ENCODE measurements around the gene HOXD10. TPM values are rescaled to one million over a fixed set of nuclear protein-coding genes. Genes with fewer than 3 reads are reported as not detected.

The HOXD10 gene
- total and polyA plus RNA-seq, 9 of the 15 experiments (the other 6 are each of a cell fraction or from before 2014, with no cell fraction given), result not detected

- WGBS (ENCODE audit: insufficient coverage, low coverage, missing lambda C conversion rate), result 36% methylated on average over 3 of the region's 4 CpGs
- H2AFZ ChIP-seq (ENCODE audit: low read depth, low read length), result no peak overlapping the region
- H4K20me1 ChIP-seq (replicated peaks; ENCODE audit: control insufficient read depth, insufficient read depth, low read length), result 0 out of 2 replicates have a peak, but pooled peaks cover 8% of the 10 kb centered on the region
- intact Hi-C loops (cut with micrococcal nuclease), result loop anchor here (1.0 to 5.0 kb wide), 5 partner anchors 328 to 1019 kb away; no protein-coding TSS in a partner anchor
- no peak for DNase-seq (ENCODE audit: extremely low read depth in 1 of 4, low spot score in 3 of 4)
- H3K9me3 ChIP-seq (replicated peaks; ENCODE audit: control insufficient read depth, insufficient read depth, low read depth, low read length), result no peaks in the 10 kb centered on the region
- H3K4me1 ChIP-seq (replicated peaks in 1 of 2; ENCODE audit: control insufficient read depth in 2 of 2, insufficient read depth in 2 of 2, low read length in 2 of 2), result peaks cover 0 to 29% of the 10 kb centered on the region in 2 experiments; a peak in 2 of 5 replicates
- no peaks in the 10 kb centered on the region for H3K79me2 ChIP-seq (ENCODE audit: control insufficient read depth, insufficient read depth, low read length)
- no TSS peak for BruUV-seq (replicated peaks)
- TF ChIP-seq CBX2 (IDR thresholded peaks at IDR 0.05; ENCODE audit: insufficient read depth, low read length, poor library complexity, severe bottlenecking) (peak; percentile 41), CBX8 (IDR thresholded peaks at IDR 0.05; ENCODE audit: borderline replicate concordance, extremely low read depth, low read depth, low read length, poor library complexity, severe bottlenecking) (peak; percentile 45), RAD51 (IDR thresholded peaks at IDR 0.05; ENCODE audit: borderline replicate concordance, low read depth) (no peak), SIRT6 (IDR thresholded peaks at IDR 0.05; ENCODE audit: low read depth, low read length) (no peak)
- no peak overlapping the region for H3K9ac ChIP-seq (ENCODE audit: insufficient read depth in 1 of 2, low read depth in 2 of 2, low read length in 2 of 2)
- H3K27me3 ChIP-seq (ENCODE audit: control insufficient read depth in 2 of 2, insufficient read depth in 2 of 2, low read length in 2 of 2), result peaks cover 59 to 69% of the 10 kb centered on the region in 2 experiments
- POLR2A ChIA-PET, result no interaction called here
- no peak overlapping the region for H3K27ac ChIP-seq (ENCODE audit: extremely low read depth, low read depth, low read length)
- H3K36me3 ChIP-seq (ENCODE audit: control insufficient read depth, insufficient read depth, low read length), result no peaks in the 10 kb centered on the region
- in situ Hi-C loops (cut with MboI), result loop anchor here (5.0 to 25.0 kb wide), 4 partner anchors 510 to 1635 kb away; no protein-coding TSS in a partner anchor
- no peak overlapping the region for H3K4me3 ChIP-seq
- no peak overlapping the region for H3K4me2 ChIP-seq (ENCODE audit: insufficient read depth, low read length)
- CTCF ChIA-PET (ENCODE audit: low intra/inter-chr PET ratio), result interaction anchor here (1.0 to 2.5 kb wide), 7 partner anchors 8 to 1034 kb away, joined by 3 to 31 read pairs (median 12); no protein-coding TSS in a partner anchor
- H3K9me1 ChIP-seq (ENCODE audit: control insufficient read depth, insufficient read depth, low read length), result no peaks in the 10 kb centered on the region
- ATAC-seq, result no peak
- no peak for FAIRE-seq
Measured at GRCh38 chr2:176127774-176128072, 11.1 kb downstream of the HOXD10 start.
